NCI-H748 treated with DMSO at 0.1 percent for 48 hours (cell line): ENCODE measurements around the gene METTL9.
"Not testable (repeated sequence)": the region's sequence is repeated elsewhere in the genome, so short reads cannot be mapped to it uniquely, and the experiment has no call there.

Source experiments
- DNase-seq: peaks from one replicate; lab custom pipeline; 2025; lab: John Stamatoyannopoulos, UW

METTL9 gene

GRCh38 chr16:21663889-21664647, 64.7 kb downstream of the METTL9 start, which contains the start of gene OTOA:
TSS of gene OTOA (plus strand) at chr16:21663968. CDS start at chr16:21678515, 14,547 bp downstream.
- DNase-seq: no peak

- DNase-seq: no peak
These were observed 65.6 kb downstream of the METTL9 start for GRCh38 chr16:21664801-21665492.

- no peak for DNase-seq
These were observed 67.4 kb downstream of the METTL9 start for GRCh38 chr16:21666772-21667171.

- DNase-seq: no peak
These were observed 68.2 kb downstream of the METTL9 start for GRCh38 chr16:21667575-21667974.

GRCh38 chr16:21673469-21673868, 74.1 kb downstream of the METTL9 start:
- DNase-seq: no peak

- not testable (repeated sequence) for DNase-seq
These were observed 75.1 kb downstream of the METTL9 start for GRCh38 chr16:21674456-21674855.

GRCh38 chr16:21680714-21681113, 81.3 kb downstream of the METTL9 start:
- DNase-seq: not testable (repeated sequence)

GRCh38 chr16:21683184-21683583, 83.8 kb downstream of the METTL9 start:
- DNase-seq: no peak

- DNase-seq: no peak
These were observed 84.8 kb downstream of the METTL9 start for GRCh38 chr16:21684199-21684598.

- no peak for DNase-seq
These were observed 85.7 kb downstream of the METTL9 start for GRCh38 chr16:21685034-21685455.

GRCh38 chr16:21689107-21689506, 89.7 kb downstream of the METTL9 start:
- DNase-seq: no peak

- DNase-seq: not testable (repeated sequence)
These were observed 91.6 kb downstream of the METTL9 start for GRCh38 chr16:21690967-21691366.

GRCh38 chr16:21694609-21695008, 95.2 kb downstream of the METTL9 start:
- no peak for DNase-seq

GRCh38 chr16:21697032-21697431, 97.7 kb downstream of the METTL9 start:
- no peak for DNase-seq

GRCh38 chr16:21698169-21699032, 99.0 kb downstream of the METTL9 start:
- no peak for DNase-seq

GRCh38 chr16:21701271-21701670, 101.9 kb downstream of the METTL9 start:
- DNase-seq: no peak

- DNase-seq: no peak
These were observed 102.9 kb downstream of the METTL9 start for GRCh38 chr16:21702276-21702675.

- DNase-seq: no peak
These were observed 103.8 kb downstream of the METTL9 start for GRCh38 chr16:21703156-21703555.

- no peak for DNase-seq
These were observed 104.3 kb downstream of the METTL9 start for GRCh38 chr16:21703589-21704174.

GRCh38 chr16:21704266-21704665, 104.9 kb downstream of the METTL9 start:
- DNase-seq: no peak

GRCh38 chr16:21704733-21705132, 105.4 kb downstream of the METTL9 start:
- no peak for DNase-seq
